ENCODE measurements around the gene IL20RA. TPM values are rescaled to one million over a fixed set of nuclear protein-coding genes. Genes with fewer than 3 reads are reported as not detected.

Gene IL20RA
- polyA plus RNA-seq, 1 donor (not counting 4 experiments of a cell fraction or from before 2014, with no cell fraction given): 1.5 TPM

DNA sequence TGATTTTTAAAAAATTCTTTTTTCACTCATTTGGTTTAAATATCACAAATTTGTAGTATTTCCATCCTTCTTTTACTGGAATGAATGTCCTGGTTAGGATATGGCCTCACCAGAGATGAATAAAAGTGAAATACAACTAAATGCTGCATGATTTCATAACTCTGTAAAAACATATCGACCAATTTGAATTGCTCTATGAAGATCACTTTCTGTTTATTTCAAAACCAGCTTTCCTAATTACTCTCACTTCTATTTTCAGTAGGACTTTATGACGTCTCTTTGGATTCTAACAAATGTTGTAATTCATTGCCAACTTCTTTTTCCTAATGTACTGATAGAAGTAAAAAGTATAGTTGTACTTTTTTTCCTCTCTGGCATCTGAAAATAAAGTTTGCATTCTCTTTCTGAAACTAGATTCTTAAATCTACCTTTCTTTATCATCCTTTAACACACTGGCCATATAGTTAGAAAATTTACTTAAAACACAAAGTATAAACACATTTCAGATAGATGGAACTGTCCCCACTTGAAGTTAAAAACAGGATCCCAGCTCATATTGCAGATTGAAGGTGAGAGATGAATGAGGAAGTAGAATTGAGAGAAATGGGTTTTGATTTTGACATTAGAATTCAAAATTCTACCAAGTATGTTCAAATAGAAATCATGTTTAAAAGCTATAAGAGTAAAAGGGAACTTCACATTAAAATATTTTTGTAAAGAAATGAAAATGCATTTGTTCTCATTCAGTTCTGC lies 40.3 kb upstream of the IL20RA start:
- Histone ChIP-seq H3K27ac (ENCODE audit: control insufficient read depth, insufficient read depth, low read length) (no peak overlapping the region), H3K79me2 (ENCODE audit: control insufficient read depth, insufficient read depth, low read length) (no peaks in the 10 kb centered on the region), H2AFZ (ENCODE audit: control insufficient read depth, low read length) (no peak overlapping the region), H3K4me2 (ENCODE audit: control insufficient read depth, extremely low read depth, insufficient read depth, low read depth, low read length) (no peak overlapping the region), H3K9me3 (ENCODE audit: control insufficient read depth, low read depth, low read length) (no peaks in the 10 kb centered on the region), H3K9ac (ENCODE audit: control insufficient read depth, extremely low read depth, insufficient read depth, low read length) (no peak overlapping the region), H3K27me3 (ENCODE audit: control insufficient read depth, extremely low read depth, insufficient read depth, low read length) (no peaks in the 10 kb centered on the region), H3K4me1 (ENCODE audit: control insufficient read depth, extremely low read depth, insufficient read depth, low read length) (no peaks in the 10 kb centered on the region), H4K20me1 (ENCODE audit: control insufficient read depth, extremely low read depth, insufficient read depth, low read length) (no peaks in the 10 kb centered on the region), H3K9me1 (ENCODE audit: control insufficient read depth, extremely low read depth, insufficient read depth, low read length) (no peaks in the 10 kb centered on the region), H3K4me3 (ENCODE audit: control insufficient read depth in 2 of 3, extremely low read depth in 1 of 3, insufficient read depth in 2 of 3, low read depth in 1 of 3, low read length in 3 of 3) (no peak overlapping the region), H3K36me3 (ENCODE audit: control insufficient read depth in 2 of 2, extremely low read depth in 1 of 2, insufficient read depth in 2 of 2, low read length in 2 of 2) (no peaks in the 10 kb centered on the region)
- TF ChIP-seq EZH2 (IDR thresholded peaks at IDR 0.05; ENCODE audit: low read length): no peak
- TF ChIP-seq, protein P1, sequence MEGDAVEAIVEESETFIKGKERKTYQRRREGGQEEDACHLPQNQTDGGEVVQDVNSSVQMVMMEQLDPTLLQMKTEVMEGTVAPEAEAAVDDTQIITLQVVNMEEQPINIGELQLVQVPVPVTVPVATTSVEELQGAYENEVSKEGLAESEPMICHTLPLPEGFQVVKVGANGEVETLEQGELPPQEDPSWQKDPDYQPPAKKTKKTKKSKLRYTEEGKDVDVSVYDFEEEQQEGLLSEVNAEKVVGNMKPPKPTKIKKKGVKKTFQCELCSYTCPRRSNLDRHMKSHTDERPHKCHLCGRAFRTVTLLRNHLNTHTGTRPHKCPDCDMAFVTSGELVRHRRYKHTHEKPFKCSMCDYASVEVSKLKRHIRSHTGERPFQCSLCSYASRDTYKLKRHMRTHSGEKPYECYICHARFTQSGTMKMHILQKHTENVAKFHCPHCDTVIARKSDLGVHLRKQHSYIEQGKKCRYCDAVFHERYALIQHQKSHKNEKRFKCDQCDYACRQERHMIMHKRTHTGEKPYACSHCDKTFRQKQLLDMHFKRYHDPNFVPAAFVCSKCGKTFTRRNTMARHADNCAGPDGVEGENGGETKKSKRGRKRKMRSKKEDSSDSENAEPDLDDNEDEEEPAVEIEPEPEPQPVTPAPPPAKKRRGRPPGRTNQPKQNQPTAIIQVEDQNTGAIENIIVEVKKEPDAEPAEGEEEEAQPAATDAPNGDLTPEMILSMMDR (optimal IDR thresholded peaks at IDR 0.05 in 1 of 3, IDR thresholded peaks at IDR 0.05 in 1 of 3, conservative IDR thresholded peaks at IDR 0.05 in 1 of 3; ENCODE audit: extremely low read depth in 1 of 3, insufficient read depth in 2 of 3, low read length in 3 of 3): no peak
- DNase-seq (ENCODE audit: low read depth, low spot score) (no peak), FAIRE-seq (no peak)
- dilution Hi-C loops (cut with MboI; ENCODE audit: extremely low pct_ligation_motif_present, low sequenced_read_pairs): no loop called here

DNA sequence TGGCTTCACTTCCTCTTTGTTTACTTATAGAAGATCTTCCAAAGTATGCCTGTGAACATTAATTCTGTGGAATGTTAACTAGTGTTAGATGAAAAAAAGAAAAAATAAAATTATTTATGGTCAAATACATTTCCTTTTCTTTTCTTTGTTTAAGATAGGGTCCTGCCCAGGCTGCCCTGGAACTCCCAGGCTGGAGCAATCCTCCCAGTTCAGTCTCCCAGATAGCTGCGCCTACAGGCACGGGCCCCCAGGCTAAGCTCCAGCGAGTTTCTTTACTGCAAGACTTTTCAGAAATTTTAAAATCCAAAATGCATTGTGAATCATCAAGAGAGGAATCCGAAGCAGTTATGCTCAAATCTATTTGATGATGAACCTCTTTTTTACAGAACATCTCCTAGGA lies 39.3 kb upstream of the IL20RA start:
- Histone ChIP-seq H3K9me3 (ENCODE audit: control insufficient read depth, low read depth, low read length) (no peaks in the 10 kb centered on the region), H3K27ac (ENCODE audit: control insufficient read depth, insufficient read depth, low read length) (no peak overlapping the region), H3K79me2 (ENCODE audit: control insufficient read depth, insufficient read depth, low read length) (no peaks in the 10 kb centered on the region), H3K4me2 (ENCODE audit: control insufficient read depth, extremely low read depth, insufficient read depth, low read depth, low read length) (no peak overlapping the region), H3K9me1 (ENCODE audit: control insufficient read depth, extremely low read depth, insufficient read depth, low read length) (no peaks in the 10 kb centered on the region), H3K36me3 (ENCODE audit: control insufficient read depth in 2 of 2, extremely low read depth in 1 of 2, insufficient read depth in 2 of 2, low read length in 2 of 2) (no peaks in the 10 kb centered on the region), H3K4me3 (ENCODE audit: control insufficient read depth in 2 of 3, extremely low read depth in 1 of 3, insufficient read depth in 2 of 3, low read depth in 1 of 3, low read length in 3 of 3) (no peak overlapping the region), H3K9ac (ENCODE audit: control insufficient read depth, extremely low read depth, insufficient read depth, low read length) (no peak overlapping the region), H3K27me3 (ENCODE audit: control insufficient read depth, extremely low read depth, insufficient read depth, low read length) (no peaks in the 10 kb centered on the region), H3K4me1 (ENCODE audit: control insufficient read depth, extremely low read depth, insufficient read depth, low read length) (no peaks in the 10 kb centered on the region), H2AFZ (ENCODE audit: control insufficient read depth, low read length) (no peak overlapping the region), H4K20me1 (ENCODE audit: control insufficient read depth, extremely low read depth, insufficient read depth, low read length) (no peaks in the 10 kb centered on the region)
- no peak for FAIRE-seq
- no peak for DNase-seq (ENCODE audit: low read depth, low spot score)
- dilution Hi-C loops (cut with MboI; ENCODE audit: extremely low pct_ligation_motif_present, low sequenced_read_pairs): no loop called here
- TF ChIP-seq, protein P1 (optimal IDR thresholded peaks at IDR 0.05 in 1 of 3, IDR thresholded peaks at IDR 0.05 in 1 of 3, conservative IDR thresholded peaks at IDR 0.05 in 1 of 3; ENCODE audit: extremely low read depth in 1 of 3, insufficient read depth in 2 of 3, low read length in 3 of 3): no peak
- no peak for TF ChIP-seq EZH2 (IDR thresholded peaks at IDR 0.05; ENCODE audit: low read length)
